IMR-90 (cell line): ENCODE measurements around the gene MPZL3. TPM values are rescaled to one million over a fixed set of nuclear protein-coding genes. Genes with fewer than 3 reads are reported as not detected.

Experiments
- ATAC-seq: fragments of 200-7000 bp; cut with Tn5 transposase; 2 replicates; pipeline ENCODE4 v1.9.1; 2020; ENCODE audit warnings: low read depth, mild to moderate bottlenecking, moderate library complexity
- BruUV-seq: library from RNA; stranded (reverse); fragments of 400-500 nt; replicated peaks from 2 replicates; lab custom pipeline; 2021; lab: Mats Ljungman, UMichigan
- CTCF ChIA-PET: fragments of 300-600 bp; formaldehyde crosslinking; extraction: SDS; loops from one replicate; lab custom pipeline; 2021; ENCODE audit warnings: antibody characterized with exemption; lab: Yijun Ruan, JAX
- POLR2A ChIA-PET: fragments of 300-600 bp; sonication (Branson Sonifier 250); formaldehyde crosslinking; loops from one replicate; lab custom pipeline; 2022; ENCODE audit warnings: antibody characterized with exemption; ENCODE audit not compliant: unreplicated experiment; lab: Charles Lee
- DNase-seq: peaks from one replicate; pipeline ENCODE4 v3.0.0; 2013
- H2AFZ ChIP-seq: replicated peaks from 2 replicates; pipeline ENCODE3; 2013; ENCODE audit warnings: low read length, mild to moderate bottlenecking; ENCODE audit not compliant: poor library complexity
- H2AK5ac ChIP-seq: 2 replicates; pipeline ENCODE4 v1.6.1; 2013; ENCODE audit warnings: low read depth, low read length, inconsistent platforms
- H2AK9ac ChIP-seq: replicated peaks from 2 replicates; pipeline ENCODE3; 2013; ENCODE audit warnings: mild to moderate bottlenecking, low read depth, low read length, moderate library complexity; ENCODE audit not compliant: poor library complexity
- H2BK120ac ChIP-seq: 2 replicates; pipeline ENCODE4 v1.6.1; 2013; ENCODE audit warnings: low read depth, low read length, inconsistent platforms
- H2BK15ac ChIP-seq: 3 replicates; pipeline ENCODE4 v1.6.1; 2013; ENCODE audit warnings: low read depth, low read length, inconsistent platforms
- H2BK20ac ChIP-seq: 2 replicates; pipeline ENCODE4 v1.6.1; 2013; ENCODE audit warnings: low read depth, mild to moderate bottlenecking, inconsistent platforms, low read length, moderate library complexity
- H2BK5ac ChIP-seq: 2 replicates; pipeline ENCODE4 v1.6.1; 2013; ENCODE audit warnings: mild to moderate bottlenecking, low read depth, low read length, inconsistent platforms; ENCODE audit not compliant: poor library complexity, severe bottlenecking
- H3K14ac ChIP-seq: replicated peaks from 2 replicates; pipeline ENCODE4 v1.6.1; 2013; ENCODE audit warnings: low read depth, low read length, inconsistent platforms
- H3K18ac ChIP-seq: 2 replicates; pipeline ENCODE4 v1.6.1; 2013; ENCODE audit warnings: low read depth, low read length, control low read depth
- H3K23ac ChIP-seq: 2 replicates; pipeline ENCODE4 v1.6.1; 2013; ENCODE audit warnings: low read depth, low read length, inconsistent platforms
- H3K27ac ChIP-seq: 2 replicates; pipeline ENCODE4 v1.5.1; 2013; ENCODE audit warnings: mild to moderate bottlenecking, control low read depth, low read length; ENCODE audit not compliant: insufficient read depth
- H3K27me3 ChIP-seq: 2 replicates; pipeline ENCODE4 v1.6.1; 2013; ENCODE audit warnings: low read length; ENCODE audit not compliant: control insufficient read depth, insufficient read depth
- H3K36me3 ChIP-seq: 2 replicates; pipeline ENCODE4 v1.6.1; 2013; ENCODE audit warnings: low read length, mixed read lengths; ENCODE audit not compliant: control insufficient read depth, insufficient read depth
- H3K4ac ChIP-seq: 2 replicates; pipeline ENCODE4 v1.6.1; 2013; ENCODE audit warnings: low read depth, low read length, inconsistent platforms
- H3K4me1 ChIP-seq: 2 replicates; pipeline ENCODE4 v1.6.1; 2013; ENCODE audit warnings: low read length, mixed read lengths; ENCODE audit not compliant: control insufficient read depth, insufficient read depth
- H3K4me2 ChIP-seq: 2 replicates; pipeline ENCODE4 v1.6.1; 2013; ENCODE audit warnings: low read depth, mild to moderate bottlenecking, control low read depth, low read length, moderate library complexity
- H3K4me3 ChIP-seq: 2 replicates; pipeline ENCODE4 v1.5.1; 2013; ENCODE audit warnings: low read depth, mild to moderate bottlenecking, control low read depth, low read length, moderate library complexity; ENCODE audit not compliant: insufficient read depth
- H3K56ac ChIP-seq: 2 replicates; pipeline ENCODE4 v1.6.1; 2013; ENCODE audit warnings: low read length, inconsistent platforms; ENCODE audit not compliant: insufficient read depth; ENCODE audit errors: extremely low read depth
- H3K79me1 ChIP-seq, 2 experiments: 2 replicates each; pipeline ENCODE4 v1.6.1; 2013; ENCODE audit warnings: low read length in 2 of 2, inconsistent platforms in 1 of 2, low read depth in 1 of 2
- H3K9ac ChIP-seq: 2 replicates; pipeline ENCODE4 v1.6.1; 2013; ENCODE audit warnings: low read depth, low read length, control low read depth
- H3K9me1 ChIP-seq: 2 replicates; pipeline ENCODE4 v1.6.1; 2013; ENCODE audit warnings: low read length, inconsistent platforms; ENCODE audit not compliant: insufficient read depth
- H3K9me3 ChIP-seq: 2 replicates; pipeline ENCODE4 v1.6.1; 2013; ENCODE audit warnings: low read length; ENCODE audit not compliant: control insufficient read depth, insufficient read depth
- H4K20me1 ChIP-seq: 2 replicates; pipeline ENCODE4 v1.6.1; 2013; ENCODE audit warnings: low read length, inconsistent platforms; ENCODE audit not compliant: insufficient read depth
- H4K5ac ChIP-seq: 2 replicates; pipeline ENCODE4 v1.6.1; 2013; ENCODE audit warnings: mild to moderate bottlenecking, low read depth, low read length, control low read depth
- H4K8ac ChIP-seq, 2 experiments: 2 replicates each; pipeline ENCODE4 v1.6.1; 2013; ENCODE audit warnings: low read depth in 2 of 2, low read length in 2 of 2, control low read depth in 1 of 2, inconsistent platforms in 1 of 2
- H4K91ac ChIP-seq: 2 replicates; pipeline ENCODE4 v1.6.1; 2013; ENCODE audit warnings: low read depth, low read length, inconsistent platforms; ENCODE audit not compliant: insufficient read depth
- BHLHE40 ChIP-seq: fragments of 150-350 bp; IDR thresholded peaks from 2 replicates; pipeline ENCODE4 v1.6.1; 2016; ENCODE audit warnings: mild to moderate bottlenecking, low read depth, low read length
- CEBPB ChIP-seq: IDR thresholded peaks from 2 replicates; pipeline ENCODE4 v1.6.1; 2012; ENCODE audit warnings: low read depth, low read length, improper control_type of control experiment
- CHD1 ChIP-seq: IDR thresholded peaks from 2 replicates; pipeline ENCODE4 v1.6.1; 2012; ENCODE audit warnings: low read depth, low read length, improper control_type of control experiment
- FOS ChIP-seq: fragments of 150-350 bp; IDR thresholded peaks from 2 replicates; pipeline ENCODE4 v1.6.1; 2016; ENCODE audit warnings: low read depth, low read length
- MAFK ChIP-seq: IDR thresholded peaks from 2 replicates; pipeline ENCODE4 v1.6.1; 2012; ENCODE audit warnings: low read depth, low read length, improper control_type of control experiment
- MAZ ChIP-seq: IDR thresholded peaks from 2 replicates; pipeline ENCODE4 v1.6.1; 2012; ENCODE audit warnings: low read depth, mild to moderate bottlenecking, low read length, improper control_type of control experiment, moderate library complexity, borderline replicate concordance
- MXI1 ChIP-seq: IDR thresholded peaks from 2 replicates; pipeline ENCODE4 v1.6.1; 2012; ENCODE audit warnings: low read depth, mild to moderate bottlenecking, low read length, moderate library complexity, borderline replicate concordance
- NFE2L2 ChIP-seq: fragments of 150-350 bp; IDR thresholded peaks from 2 replicates; pipeline ENCODE4 v1.6.1; 2016; ENCODE audit warnings: low read depth, mild to moderate bottlenecking, low read length
- POLR2A ChIP-seq: IDR thresholded peaks from 2 replicates; pipeline ENCODE4 v1.6.1; 2012; ENCODE audit warnings: mild to moderate bottlenecking, low read depth, low read length
- RAD21 ChIP-seq: IDR thresholded peaks from 2 replicates; pipeline ENCODE4 v1.6.1; 2012; ENCODE audit warnings: low read length, improper control_type of control experiment
- RCOR1 ChIP-seq: IDR thresholded peaks from 2 replicates; pipeline ENCODE4 v1.6.1; 2012; ENCODE audit warnings: mild to moderate bottlenecking, low read length, improper control_type of control experiment; ENCODE audit not compliant: insufficient replicate concordance
- RFX5 ChIP-seq: IDR thresholded peaks from 2 replicates; pipeline ENCODE4 v1.8.0; 2012; ENCODE audit warnings: low read depth, mild to moderate bottlenecking, low read length, moderate library complexity
- SMC3 ChIP-seq: fragments of 150-350 bp; IDR thresholded peaks from 2 replicates; pipeline ENCODE4 v1.6.1; 2016; ENCODE audit warnings: low read depth, mild to moderate bottlenecking, antibody characterized with exemption, low read length, moderate library complexity
- WGBS, 2 experiments: methylation state at CpG; one replicate each; pipeline versions ENCODE4 v1.1.5 to v1.1.7; 2013; ENCODE audit warnings: missing lambda C conversion rate in 2 of 2; ENCODE audit not compliant: insufficient read length in 1 of 2; ENCODE audit errors: extremely low coverage in 2 of 2; 5-methylcytosine and 5-hydroxymethylcytosine counted together
- dilution Hi-C: fragments of 300-500 bp; cut with HindIII; formaldehyde crosslinking; loops from one replicate; pipeline ENCODE4 v1.14.3; 2018; ENCODE audit warnings: low sequenced_read_pairs; ENCODE audit not compliant: unreplicated experiment
- in situ Hi-C: fragments of 300-500 bp; cut with MboI; formaldehyde crosslinking; loops from 3 replicates; pipeline ENCODE4 v1.14.3; 2019; ENCODE audit warnings: low sequenced_read_pairs, inconsistent platforms, mixed read lengths
- intact Hi-C: fragments of 100-400 bp; cut with micrococcal nuclease; formaldehyde crosslinking; loops from 2 replicates; pipeline ENCODE4 v1.10.0; 2022
- polyA plus RNA-seq, 3 experiments: library from polyadenylated mRNA; depleted of rRNA; stranded (reverse); fragments of >200 nt; gene quantifications; 2 replicates each; pipeline ENCODE4 v1.2.3, GENCODE V29; 2012; ENCODE audit warnings: low replicate concordance in 1 of 3
- total RNA-seq: library from RNA; depleted of rRNA; stranded (reverse); fragments of >200 nt; gene quantifications from 2 replicates; pipeline ENCODE4 v1.2.3, GENCODE V29; 2012
- TF ChIP-seq, protein P1 (sequence below): fragments of 150-350 bp; IDR thresholded peaks from 2 replicates; pipeline ENCODE4 v1.6.1; 2016; ENCODE audit warnings: low read depth, mild to moderate bottlenecking, low read length, moderate library complexity, borderline replicate concordance
- TF ChIP-seq, protein P2 (sequence below): fragments of 150-350 bp; IDR thresholded peaks from 2 replicates; pipeline ENCODE4 v1.6.1; 2017; ENCODE audit warnings: mild to moderate bottlenecking, antibody characterized with exemption, low read length, low read depth
- TF ChIP-seq, protein P3 (sequence below): conservative IDR thresholded peaks from 2 replicates; pipeline ENCODE4 v1.5.1; 2012; ENCODE audit warnings: mild to moderate bottlenecking, low read depth, low read length, improper control_type of control experiment

The MPZL3 gene
- total and polyA plus RNA-seq, 2 of the 4 experiments (the other 2 are of a cell fraction), result 0.15 to 0.36 TPM

DNA sequence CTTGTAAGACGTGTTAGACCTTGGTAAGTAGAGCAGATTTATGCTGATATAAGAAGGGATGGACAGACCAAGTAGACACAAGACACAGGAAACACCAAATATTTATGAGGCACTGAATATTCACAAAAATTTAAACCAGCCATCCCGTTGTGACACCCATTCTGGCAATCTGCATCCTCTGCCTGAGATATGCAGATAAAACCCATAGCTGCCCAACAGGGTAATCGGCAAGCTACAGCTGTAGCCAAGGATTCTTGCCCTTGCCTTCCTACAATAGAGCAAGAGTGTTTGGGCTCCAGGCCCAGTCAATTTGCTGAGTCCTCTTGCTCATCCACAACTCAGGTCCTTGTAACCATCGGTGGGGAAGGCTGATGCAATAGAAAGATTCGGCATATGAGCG lies 30.4 kb upstream of the MPZL3 start:
- Histone ChIP-seq H4K20me1 (no peaks in the 10 kb centered on the region), H2BK120ac (no peak overlapping the region), H3K27me3 (no peaks in the 10 kb centered on the region), H3K23ac (no peak overlapping the region), H3K9me3 (no peaks in the 10 kb centered on the region), H4K91ac (no peak overlapping the region), H3K9ac (no peak overlapping the region), H3K56ac (no peak overlapping the region), H3K4me1 (no peaks in the 10 kb centered on the region), H2AK5ac (no peak overlapping the region), H3K4ac (no peak overlapping the region), H3K18ac (no peak overlapping the region), H3K9me1 (no peaks in the 10 kb centered on the region), H2AK9ac (no peak overlapping the region), H3K79me1 (no peaks in the 10 kb centered on the region), H4K5ac (no peak overlapping the region), H2BK20ac (no peak overlapping the region), H3K4me3 (no peak overlapping the region), H4K8ac (no peak overlapping the region), H3K4me2 (no peak overlapping the region), H2AFZ (no peak overlapping the region), H3K14ac (no peak overlapping the region), H3K36me3 (no peaks in the 10 kb centered on the region), H2BK15ac (no peak overlapping the region), H3K27ac (no peak overlapping the region), H2BK5ac (no peak overlapping the region)
- ChIA-PET CTCF (interaction anchor here (0.7 kb wide), 1 partner anchor 12 kb away, joined by 3 read pairs; no protein-coding TSS in a partner anchor), POLR2A (no interaction called here)
- DNase-seq, result no peak
- no TSS peak for BruUV-seq
- in situ Hi-C loops (no loop called here), intact Hi-C loops (no loop called here), dilution Hi-C loops (no loop called here)
- no peak for ATAC-seq
- TF ChIP-seq MAFK, result no peak
- TF ChIP-seq, protein P1, sequence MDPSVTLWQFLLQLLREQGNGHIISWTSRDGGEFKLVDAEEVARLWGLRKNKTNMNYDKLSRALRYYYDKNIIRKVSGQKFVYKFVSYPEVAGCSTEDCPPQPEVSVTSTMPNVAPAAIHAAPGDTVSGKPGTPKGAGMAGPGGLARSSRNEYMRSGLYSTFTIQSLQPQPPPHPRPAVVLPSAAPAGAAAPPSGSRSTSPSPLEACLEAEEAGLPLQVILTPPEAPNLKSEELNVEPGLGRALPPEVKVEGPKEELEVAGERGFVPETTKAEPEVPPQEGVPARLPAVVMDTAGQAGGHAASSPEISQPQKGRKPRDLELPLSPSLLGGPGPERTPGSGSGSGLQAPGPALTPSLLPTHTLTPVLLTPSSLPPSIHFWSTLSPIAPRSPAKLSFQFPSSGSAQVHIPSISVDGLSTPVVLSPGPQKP, result no peak
- TF ChIP-seq RCOR1, result no peak
- no peak for TF ChIP-seq RFX5
- TF ChIP-seq NFE2L2, result no peak
- TF ChIP-seq SMC3, result no peak
- TF ChIP-seq RAD21, result no peak
- TF ChIP-seq, protein P2, sequence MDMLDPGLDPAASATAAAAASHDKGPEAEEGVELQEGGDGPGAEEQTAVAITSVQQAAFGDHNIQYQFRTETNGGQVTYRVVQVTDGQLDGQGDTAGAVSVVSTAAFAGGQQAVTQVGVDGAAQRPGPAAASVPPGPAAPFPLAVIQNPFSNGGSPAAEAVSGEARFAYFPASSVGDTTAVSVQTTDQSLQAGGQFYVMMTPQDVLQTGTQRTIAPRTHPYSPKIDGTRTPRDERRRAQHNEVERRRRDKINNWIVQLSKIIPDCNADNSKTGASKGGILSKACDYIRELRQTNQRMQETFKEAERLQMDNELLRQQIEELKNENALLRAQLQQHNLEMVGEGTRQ, result no peak
- no peak for TF ChIP-seq CHD1
- no peak for TF ChIP-seq MAZ
- TF ChIP-seq CEBPB, result no peak
- no peak for TF ChIP-seq FOS
- TF ChIP-seq, protein P3, sequence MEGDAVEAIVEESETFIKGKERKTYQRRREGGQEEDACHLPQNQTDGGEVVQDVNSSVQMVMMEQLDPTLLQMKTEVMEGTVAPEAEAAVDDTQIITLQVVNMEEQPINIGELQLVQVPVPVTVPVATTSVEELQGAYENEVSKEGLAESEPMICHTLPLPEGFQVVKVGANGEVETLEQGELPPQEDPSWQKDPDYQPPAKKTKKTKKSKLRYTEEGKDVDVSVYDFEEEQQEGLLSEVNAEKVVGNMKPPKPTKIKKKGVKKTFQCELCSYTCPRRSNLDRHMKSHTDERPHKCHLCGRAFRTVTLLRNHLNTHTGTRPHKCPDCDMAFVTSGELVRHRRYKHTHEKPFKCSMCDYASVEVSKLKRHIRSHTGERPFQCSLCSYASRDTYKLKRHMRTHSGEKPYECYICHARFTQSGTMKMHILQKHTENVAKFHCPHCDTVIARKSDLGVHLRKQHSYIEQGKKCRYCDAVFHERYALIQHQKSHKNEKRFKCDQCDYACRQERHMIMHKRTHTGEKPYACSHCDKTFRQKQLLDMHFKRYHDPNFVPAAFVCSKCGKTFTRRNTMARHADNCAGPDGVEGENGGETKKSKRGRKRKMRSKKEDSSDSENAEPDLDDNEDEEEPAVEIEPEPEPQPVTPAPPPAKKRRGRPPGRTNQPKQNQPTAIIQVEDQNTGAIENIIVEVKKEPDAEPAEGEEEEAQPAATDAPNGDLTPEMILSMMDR, result no peak
- TF ChIP-seq POLR2A, result no peak
- TF ChIP-seq MXI1, result no peak
- TF ChIP-seq BHLHE40, result no peak
- WGBS, 2 experiments, result 86% methylated on average over 1 of the region's 6 CpGs; no CpG with 5 or more reads in 1 of the 2 experiments
